PFSK-1 (cell line): ENCODE results near the gene CD63.

Experiments used
- FOXP2 ChIP-seq: optimal IDR thresholded peaks from 2 replicates; pipeline ENCODE3; 2011; ENCODE audit warnings: borderline replicate concordance, control low read depth, inconsistent platforms; ENCODE audit not compliant: insufficient read depth; ENCODE audit errors: extremely low read length, extremely low read depth
- POLR2AphosphoS5 ChIP-seq: IDR thresholded peaks from 2 replicates; pipeline ENCODE4 v1.6.1; 2012; ENCODE audit warnings: low read depth, mild to moderate bottlenecking, control low read depth, low read length, moderate library complexity
- REST ChIP-seq, 2 experiments: IDR thresholded peaks; 2 replicates each; pipeline versions ENCODE4 v1.6.1 to v1.8.0; 2011 to 2012; ENCODE audit warnings: low read depth in 2 of 2, low read length in 2 of 2, control low read depth in 1 of 2, inconsistent platforms in 1 of 2, mild to moderate bottlenecking in 1 of 2, moderate library complexity in 1 of 2; ENCODE audit not compliant: insufficient read depth in 1 of 2
- TAF1 ChIP-seq: IDR thresholded peaks from 2 replicates; pipeline ENCODE4 v1.6.1; 2012; ENCODE audit warnings: low read length, control low read depth, borderline replicate concordance; ENCODE audit not compliant: insufficient read depth

DNA sequence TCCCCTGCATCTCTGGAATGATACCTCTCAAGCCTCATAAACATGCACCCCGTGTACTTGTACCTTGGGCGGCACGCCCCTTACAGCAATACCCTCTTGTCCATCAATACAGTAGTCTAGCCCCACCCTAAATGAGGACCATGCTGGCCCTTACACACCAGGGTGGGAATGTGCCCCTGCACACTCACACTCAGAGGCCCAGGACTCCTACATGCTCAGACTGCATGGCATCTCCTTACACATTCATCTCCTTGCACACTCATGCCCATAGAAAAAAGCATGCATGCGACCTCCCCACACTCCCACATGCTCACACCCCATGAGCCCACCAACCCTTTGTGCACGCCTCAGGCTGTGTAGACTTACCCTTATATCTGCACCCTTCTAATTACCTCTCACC lies 43.1 kb downstream of the CD63 start:
- no peak for TF ChIP-seq REST (IDR thresholded peaks at IDR 0.05; ENCODE audit: insufficient read depth in 1 of 2, low read depth in 2 of 2, low read length in 2 of 2)
- no peak for TF ChIP-seq TAF1
- no peak for TF ChIP-seq POLR2AphosphoS5
- TF ChIP-seq FOXP2 = no peak
